CD14-positive monocyte (primary cell): ENCODE results near the gene RNF135. TPM values are rescaled to one million over a fixed set of nuclear protein-coding genes. Genes with fewer than 3 reads are reported as not detected.
"Not testable (repeated sequence)": the region's sequence is repeated elsewhere in the genome, so short reads cannot be mapped to it uniquely, and the experiment has no call there.

Source experiments
- DNase-seq, 3 donors: peaks; one replicate each; pipeline ENCODE4 v3.0.0-alpha.2; 2011 to 2022
- H2AFZ ChIP-seq: 2 replicates; pipeline ENCODE4 v1.6.0; 2012; ENCODE audit warnings: mild to moderate bottlenecking, low read depth, low read length, inconsistent platforms; ENCODE audit not compliant: insufficient read depth, poor library complexity, severe bottlenecking
- H3K27ac ChIP-seq, 2 donors: 1 replicate in 1 of 2; 2 replicates in 1 of 2; pipeline ENCODE4 v1.5.1; 2012 to 2013; ENCODE audit warnings: low read length in 2 of 2, control low read depth in 1 of 2, inconsistent platforms in 1 of 2, low read depth in 1 of 2, mild to moderate bottlenecking in 1 of 2
- H3K27me3 ChIP-seq, 2 donors: one replicate each; pipeline versions ENCODE4 v1.6.0 to v1.6.1; 2011 to 2013; ENCODE audit warnings: low read length in 2 of 2; ENCODE audit not compliant: control insufficient read depth in 2 of 2, insufficient read depth in 2 of 2
- H3K36me3 ChIP-seq, 2 donors: replicated peaks in 1 of 2; 1 replicate in 1 of 2; 2 replicates in 1 of 2; pipeline versions ENCODE4 v1.5.1 to v1.6.1; 2012 to 2013; ENCODE audit warnings: low read length in 2 of 2, control low read depth in 1 of 2, inconsistent platforms in 1 of 2, mild to moderate bottlenecking in 1 of 2; ENCODE audit not compliant: insufficient read depth in 2 of 2, control insufficient read depth in 1 of 2
- H3K4me1 ChIP-seq, 2 donors: 1 replicate in 1 of 2; 2 replicates in 1 of 2; pipeline versions ENCODE4 v1.5.1 to v1.6.1; 2012 to 2013; ENCODE audit warnings: low read length in 2 of 2, control low read depth in 1 of 2, inconsistent platforms in 1 of 2, mild to moderate bottlenecking in 1 of 2, moderate library complexity in 1 of 2; ENCODE audit not compliant: insufficient read depth in 2 of 2, control insufficient read depth in 1 of 2
- H3K4me2 ChIP-seq: replicated peaks from 2 replicates; pipeline ENCODE3; 2012; ENCODE audit warnings: low read length, moderate library complexity, mild to moderate bottlenecking; ENCODE audit not compliant: poor library complexity, severe bottlenecking; ENCODE audit errors: extremely low read depth
- H3K4me3 ChIP-seq, 3 experiments: fragments of 200-600 bp in 1 of 3; sonication (generic) in 1 of 3; replicated peaks in 1 of 3; 1 replicate in 2 of 3; 2 replicates in 1 of 3; pipeline ENCODE4 v1.5.1; 2011 to 2013; ENCODE audit warnings: low read length in 3 of 3, mild to moderate bottlenecking in 3 of 3, control low read depth in 2 of 3, low read depth in 2 of 3, inconsistent platforms in 1 of 3, moderate library complexity in 1 of 3
- H3K79me2 ChIP-seq: 2 replicates; pipeline ENCODE4 v1.6.0; 2012; ENCODE audit warnings: mild to moderate bottlenecking, control low read depth, inconsistent platforms, low read length, moderate library complexity; ENCODE audit not compliant: insufficient read depth
- H3K9ac ChIP-seq: 2 replicates; pipeline ENCODE4 v1.6.0; 2017; ENCODE audit warnings: low read length, mild to moderate bottlenecking; ENCODE audit not compliant: insufficient read depth, poor library complexity, severe bottlenecking
- H3K9me3 ChIP-seq, 2 donors: replicated peaks in 1 of 2; 1 replicate in 1 of 2; 2 replicates in 1 of 2; pipeline versions ENCODE4 v1.5.1 to v1.6.1; 2012 to 2013; ENCODE audit warnings: low read length in 2 of 2, control low read depth in 1 of 2; ENCODE audit not compliant: control insufficient read depth in 1 of 2, insufficient read depth in 1 of 2
- H4K20me1 ChIP-seq: 2 replicates; pipeline ENCODE4 v1.6.0; 2012; ENCODE audit warnings: mild to moderate bottlenecking, low read length, control low read depth, moderate library complexity; ENCODE audit not compliant: insufficient read depth
- H3K27ac Mint-ChIP-seq, 7 donors: one replicate each; pipeline ENCODE4 v1.8.0; 2020; ENCODE audit warnings: mild to moderate bottlenecking in 7 of 7, mixed read lengths in 7 of 7, moderate library complexity in 6 of 7, inconsistent platforms in 2 of 7
- H3K27me3 Mint-ChIP-seq, 3 donors: one replicate each; pipeline ENCODE4 v1.8.0; 2021 to 2022; ENCODE audit warnings: low read depth in 3 of 3, mild to moderate bottlenecking in 3 of 3, mixed read lengths in 3 of 3, moderate library complexity in 3 of 3, inconsistent platforms in 1 of 3
- H3K36me3 Mint-ChIP-seq, 2 donors: one replicate each; pipeline ENCODE4 v1.8.0; 2020; ENCODE audit warnings: mixed read lengths in 2 of 2, inconsistent platforms in 1 of 2, mild to moderate bottlenecking in 1 of 2
- H3K4me1 Mint-ChIP-seq: one replicate; pipeline ENCODE4 v1.8.0; 2020; ENCODE audit warnings: mild to moderate bottlenecking, mixed read lengths
- H3K4me3 Mint-ChIP-seq, 2 donors: one replicate each; pipeline ENCODE4 v1.8.0; 2020; ENCODE audit warnings: mild to moderate bottlenecking in 2 of 2, mixed read lengths in 2 of 2, moderate library complexity in 1 of 2
- H3K9me3 Mint-ChIP-seq, 7 donors: one replicate each; pipeline ENCODE4 v1.8.0; 2020 to 2022; ENCODE audit warnings: mixed read lengths in 7 of 7, mild to moderate bottlenecking in 6 of 7, moderate library complexity in 6 of 7, inconsistent platforms in 2 of 7
- WGBS: methylation state at CpG from one replicate; pipeline ENCODE4 v1.1.5; 2013; ENCODE audit warnings: missing lambda C conversion rate; ENCODE audit not compliant: insufficient coverage; 5-methylcytosine and 5-hydroxymethylcytosine counted together
- intact Hi-C, 2 donors: fragments of 100-400 bp; cut with micrococcal nuclease; formaldehyde crosslinking; loops; one replicate each; pipeline versions ENCODE4 v1.15.0 to v1.15.1; 2023
- polyA plus RNA-seq, 3 donors: library from polyadenylated mRNA; depleted of rRNA in 1 of 3; unstranded in 2 of 3; stranded (reverse) in 1 of 3; fragments of 300-500 nt in 2 of 3; fragments of >200 nt in 1 of 3; fragmentation: Illumina TruSeq in 2 of 3; gene quantifications; 1 replicate in 2 of 3; 2 replicates in 1 of 3; pipeline ENCODE4 v1.2.3, GENCODE V29; 2012 to 2021
- TF ChIP-seq, protein P1 (sequence below): fragments of 200-600 bp; IDR thresholded peaks from one replicate; pipeline ENCODE4 v1.8.0; 2022; ENCODE audit warnings: antibody characterized with exemption, mild to moderate bottlenecking

The RNF135 gene
- polyA plus RNA-seq, 3 donors: 51.4 to 74.8 (median 66.6) TPM

DNA sequence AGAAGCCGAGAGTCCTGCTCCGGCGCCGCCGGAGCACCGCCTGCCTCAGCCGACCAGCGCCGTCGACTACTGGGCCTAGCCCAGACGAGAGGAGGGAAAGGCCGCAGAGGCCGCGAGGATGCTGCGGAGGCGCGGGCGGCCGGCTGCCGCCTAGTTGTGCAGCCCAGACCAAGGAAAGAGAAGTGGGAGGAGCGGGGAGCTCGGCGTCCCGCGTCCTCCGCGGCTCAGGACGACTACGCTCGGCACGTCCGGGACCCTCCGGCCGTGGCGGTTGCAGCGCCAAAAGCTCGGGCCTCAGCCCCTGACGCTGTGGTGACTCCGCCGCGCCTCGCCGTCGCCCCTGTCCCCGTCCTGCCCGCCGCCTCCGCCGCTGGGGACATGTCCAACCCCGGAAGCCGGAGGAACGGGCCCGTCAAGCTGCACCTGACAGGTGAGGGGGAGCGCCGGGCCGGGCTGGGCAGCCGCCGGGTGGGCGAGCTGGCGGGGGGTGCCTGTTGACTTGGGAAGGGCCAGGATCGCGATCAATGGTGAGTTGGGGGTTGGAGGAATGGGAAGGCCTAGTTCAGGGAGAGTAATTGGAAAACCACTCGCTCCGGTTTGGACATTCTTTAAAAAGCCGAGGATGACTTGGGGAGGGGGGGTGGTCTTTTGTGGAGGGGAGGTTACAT lies 37.7 kb downstream of the RNF135 start:
- Mint-ChIP-seq H3K9me3 (peaks cover 0 to 2% (median 0%) of the 10 kb centered on the region in 7 donors), H3K27ac (peak overlapping the region in 4 of 7 donors; percentile 35 to 83 (median 60)), H3K27me3 (peaks cover 5 to 9% (median 6%) of the 10 kb centered on the region in 3 donors), H3K36me3 (peaks cover 32 to 37% of the 10 kb centered on the region in 2 donors), H3K4me3 (peak overlapping the region; percentile 91 to 94), H3K4me1 (peaks cover 27% of the 10 kb centered on the region)
- H3K27me3 ChIP-seq: peaks cover 0 to 5% of the 10 kb centered on the region in 2 donors
- H3K9ac ChIP-seq: peak overlapping the region; percentile 71
- WGBS: under 1% methylated on average over 65 of the region's 65 CpGs
- no peaks in the 10 kb centered on the region for H4K20me1 ChIP-seq
- peak overlapping the region; percentile 91 for H2AFZ ChIP-seq
- peak overlapping the region; percentile 88 for H3K4me2 ChIP-seq
- TF ChIP-seq, protein P1, sequence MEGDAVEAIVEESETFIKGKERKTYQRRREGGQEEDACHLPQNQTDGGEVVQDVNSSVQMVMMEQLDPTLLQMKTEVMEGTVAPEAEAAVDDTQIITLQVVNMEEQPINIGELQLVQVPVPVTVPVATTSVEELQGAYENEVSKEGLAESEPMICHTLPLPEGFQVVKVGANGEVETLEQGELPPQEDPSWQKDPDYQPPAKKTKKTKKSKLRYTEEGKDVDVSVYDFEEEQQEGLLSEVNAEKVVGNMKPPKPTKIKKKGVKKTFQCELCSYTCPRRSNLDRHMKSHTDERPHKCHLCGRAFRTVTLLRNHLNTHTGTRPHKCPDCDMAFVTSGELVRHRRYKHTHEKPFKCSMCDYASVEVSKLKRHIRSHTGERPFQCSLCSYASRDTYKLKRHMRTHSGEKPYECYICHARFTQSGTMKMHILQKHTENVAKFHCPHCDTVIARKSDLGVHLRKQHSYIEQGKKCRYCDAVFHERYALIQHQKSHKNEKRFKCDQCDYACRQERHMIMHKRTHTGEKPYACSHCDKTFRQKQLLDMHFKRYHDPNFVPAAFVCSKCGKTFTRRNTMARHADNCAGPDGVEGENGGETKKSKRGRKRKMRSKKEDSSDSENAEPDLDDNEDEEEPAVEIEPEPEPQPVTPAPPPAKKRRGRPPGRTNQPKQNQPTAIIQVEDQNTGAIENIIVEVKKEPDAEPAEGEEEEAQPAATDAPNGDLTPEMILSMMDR: no peak
- H3K36me3 ChIP-seq: peaks cover 11 to 22% of the 10 kb centered on the region in 2 donors
- peaks cover 18 to 28% of the 10 kb centered on the region in 2 donors for H3K4me1 ChIP-seq
- DNase-seq: peak; percentile 43 to 57 (median 51)
- peak overlapping the region in 1 of 2 donors; percentile 38 for H3K27ac ChIP-seq
- H3K9me3 ChIP-seq: no peaks in the 10 kb centered on the region
- intact Hi-C loops: loop anchor here in 1 of 2 donors (5.0 kb wide), 1 partner anchor 209 kb away; no protein-coding TSS in a partner anchor
- peaks cover 5% of the 10 kb centered on the region for H3K79me2 ChIP-seq
- H3K4me3 ChIP-seq: peak overlapping the region; percentile 40 to 85 (median 40)

DNA sequence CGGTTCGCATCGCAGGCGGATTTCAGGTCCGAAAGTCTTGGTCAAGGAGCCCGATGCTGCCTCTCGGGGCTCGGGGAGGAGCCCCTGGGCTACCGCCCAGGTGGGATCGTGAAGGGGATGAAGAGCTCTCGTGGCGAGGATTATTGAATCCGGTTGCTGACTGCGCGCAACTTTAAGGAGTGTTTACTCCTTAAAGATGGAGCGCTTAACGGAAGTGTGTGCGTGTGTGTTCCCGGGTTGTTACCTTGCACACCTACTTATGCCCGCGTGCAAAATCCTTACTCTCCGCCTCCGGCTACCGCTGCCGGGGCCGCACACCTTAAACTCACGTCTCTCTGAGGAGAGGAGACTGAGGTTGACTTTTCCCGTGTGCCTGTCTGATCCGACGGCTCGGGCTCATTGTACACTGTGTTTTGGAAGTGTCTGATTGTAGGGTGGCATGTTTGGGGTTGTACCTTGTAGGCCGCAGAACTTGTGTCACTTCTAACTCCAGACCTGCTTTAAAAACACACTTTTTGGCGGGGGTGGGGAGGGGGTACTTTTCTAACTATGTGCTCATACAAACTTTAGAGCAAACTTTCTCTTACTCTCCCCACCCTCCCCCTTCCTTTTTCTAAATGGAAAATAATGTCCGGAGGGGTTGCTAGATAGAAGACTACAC lies 38.3 kb downstream of the RNF135 start:
- H3K4me1 Mint-ChIP-seq: peaks cover 27% of the 10 kb centered on the region
- H3K36me3 Mint-ChIP-seq: peaks cover 30 to 33% of the 10 kb centered on the region in 2 donors
- H3K27ac ChIP-seq, H3K79me2 ChIP-seq, DNase-seq, H3K9me3 Mint-ChIP-seq, H3K27me3 ChIP-seq, H3K27me3 Mint-ChIP-seq, H3K9me3 ChIP-seq, H4K20me1 ChIP-seq: not testable (repeated sequence)
- WGBS: 3% methylated on average over 17 of the region's 34 CpGs
- Histone ChIP-seq H3K36me3 (peaks cover 4 to 15% of the 10 kb centered on the region in 2 donors), H3K4me3 (peak overlapping the region; percentile 40 to 85 (median 40)), H2AFZ (peak overlapping the region; percentile 91), H3K4me1 (peaks cover 18 to 28% of the 10 kb centered on the region in 2 donors), H3K9ac (peak overlapping the region; percentile 71), H3K4me2 (peak overlapping the region; percentile 88)
- H3K27ac Mint-ChIP-seq: peak overlapping the region in 5 of 7 donors; percentile 35 to 83 (median 73)
- H3K4me3 Mint-ChIP-seq: peak overlapping the region; percentile 91 to 94
- intact Hi-C loops: loop anchor here in 1 of 2 donors (5.0 kb wide), 1 partner anchor 208 kb away; no protein-coding TSS in a partner anchor

DNA sequence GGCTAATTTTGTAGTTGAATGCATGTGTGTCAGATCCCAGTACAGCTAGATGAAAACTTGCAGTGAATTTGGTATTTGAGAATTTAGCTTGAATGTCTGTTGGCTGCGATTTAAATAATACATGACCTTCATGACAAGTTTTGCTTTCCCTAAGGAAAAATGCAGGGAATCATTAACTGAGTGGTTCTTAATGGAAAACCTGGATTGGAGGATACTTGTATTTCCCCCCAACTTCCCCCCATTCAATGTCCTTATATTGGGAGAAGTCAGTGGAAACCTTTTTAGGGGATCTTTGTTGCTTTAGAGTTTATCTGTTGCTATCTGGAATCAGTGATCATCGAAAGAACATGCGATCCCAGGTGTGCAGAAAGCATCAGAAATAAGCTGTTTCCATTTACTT lies 39.2 kb downstream of the RNF135 start:
- H3K9ac ChIP-seq, H3K4me2 ChIP-seq, H3K27ac Mint-ChIP-seq, H3K27ac ChIP-seq, DNase-seq, H4K20me1 ChIP-seq, H3K9me3 ChIP-seq, H3K79me2 ChIP-seq, H3K9me3 Mint-ChIP-seq, H2AFZ ChIP-seq, H3K27me3 Mint-ChIP-seq, H3K27me3 ChIP-seq, H3K4me3 Mint-ChIP-seq, H3K4me3 ChIP-seq, H3K36me3 ChIP-seq: not testable (repeated sequence)
- Mint-ChIP-seq H3K36me3 (peaks cover 22 to 27% of the 10 kb centered on the region in 2 donors), H3K4me1 (peaks cover 27% of the 10 kb centered on the region)
- WGBS: no CpG with 5 or more reads among the region's 3 CpGs
- intact Hi-C loops: loop anchor here in 1 of 2 donors (10.0 kb wide), 1 partner anchor 55 kb away; no protein-coding TSS in a partner anchor
- peaks cover 18 to 28% of the 10 kb centered on the region in 2 donors for H3K4me1 ChIP-seq
